Stimulated activated CD8-positive, alpha-beta memory T cell treated with anti-CD3 and anti-CD28 coated beads, Interleukin-15, amount 100 ng/mL, for 1 hour (primary cell): ENCODE measurements around the gene SSBP2.

Experiments
- DNase-seq: peaks from one replicate; pipeline ENCODE4 v3.0.0-alpha.2; 2020; ENCODE audit warnings: low read depth

Gene SSBP2

DNA sequence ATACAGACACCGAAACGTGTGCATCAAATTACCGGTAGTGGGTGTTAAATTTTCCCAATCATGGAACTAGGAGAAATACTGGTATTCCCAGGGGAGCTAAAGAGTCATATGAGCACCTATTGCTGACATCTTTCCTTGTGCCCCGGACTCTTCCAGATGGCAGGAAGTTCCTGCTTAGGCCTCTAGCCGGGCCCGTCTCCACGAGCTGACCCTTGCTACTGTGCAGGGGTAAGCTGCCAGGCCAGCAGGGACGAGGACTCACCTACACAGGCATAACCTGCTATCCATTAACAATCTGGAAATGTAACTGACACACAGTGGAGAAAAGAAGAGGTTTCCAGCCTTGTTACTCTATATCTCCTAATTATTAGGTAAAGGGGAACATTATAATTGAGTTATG, 16.2 kb upstream of the SSBP2 start:
- DNase-seq, result no peak

DNA sequence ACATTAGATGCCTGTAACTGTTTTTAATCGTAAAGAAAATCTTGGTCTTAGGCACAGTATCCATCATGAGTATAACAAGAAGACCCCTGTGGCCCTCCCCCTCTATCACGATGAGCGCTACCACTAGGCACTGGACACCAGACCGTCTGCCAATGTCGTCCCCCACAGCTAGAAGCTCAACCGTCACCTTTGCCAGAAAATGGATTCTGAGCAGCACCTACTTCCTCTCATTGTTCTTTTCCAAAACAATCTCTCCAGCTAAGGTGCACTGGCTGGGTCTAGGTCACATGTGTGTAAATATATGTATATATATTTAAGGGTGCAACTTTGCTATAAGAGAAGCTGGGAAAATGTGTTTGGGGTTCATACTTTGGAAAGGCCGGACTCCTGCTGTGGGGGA, 15.7 kb upstream of the SSBP2 start:
- no peak for DNase-seq

DNA sequence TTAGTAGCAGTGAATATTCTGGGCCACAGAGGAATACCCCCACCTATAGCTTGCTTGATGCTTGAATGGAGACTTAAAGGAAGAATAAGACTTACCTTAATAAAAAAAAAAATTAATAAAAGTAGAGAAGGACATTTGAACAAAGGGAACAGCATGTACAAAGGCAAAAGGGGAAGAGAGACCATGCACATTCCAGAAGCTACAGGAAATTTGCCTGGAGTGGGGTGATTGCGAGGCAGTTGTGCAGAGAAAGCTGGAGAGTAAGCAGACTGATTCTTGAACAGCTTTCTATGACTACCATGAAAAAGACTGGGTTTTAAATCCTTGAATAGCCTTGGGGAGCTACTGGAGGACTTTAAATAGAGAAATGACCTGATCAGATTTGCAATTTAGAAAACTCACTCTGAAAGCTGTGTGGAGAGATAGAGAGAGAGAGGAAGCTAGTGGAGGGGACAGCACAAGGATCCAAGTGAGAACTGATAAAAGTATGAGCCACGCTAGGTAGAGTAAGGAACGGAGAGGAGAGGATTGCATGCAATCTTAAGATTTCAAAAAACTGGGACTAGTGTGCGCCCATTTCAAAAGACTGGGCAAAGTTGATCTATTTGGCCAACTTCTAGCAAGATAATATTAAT, 12.5 kb upstream of the SSBP2 start:
- DNase-seq, result no peak

DNA sequence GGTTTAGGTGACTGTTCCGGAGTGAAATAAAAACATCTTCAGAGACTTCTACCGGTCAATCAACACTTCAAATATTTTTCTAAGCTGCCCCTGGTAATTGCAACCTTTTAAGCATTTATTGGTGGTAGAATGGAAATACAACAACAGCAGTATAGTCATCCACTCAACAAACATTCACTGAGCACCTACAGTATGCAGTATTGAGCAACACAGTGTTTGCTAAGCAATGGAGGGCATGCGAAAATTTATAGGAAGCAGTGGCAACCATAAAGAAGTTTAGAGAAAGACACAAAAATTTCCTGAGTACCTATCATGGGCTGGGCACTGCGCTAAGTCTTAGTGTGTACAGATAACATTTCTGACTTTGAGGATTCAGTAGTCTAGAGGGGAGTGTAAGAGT, 12.0 kb upstream of the SSBP2 start:
- DNase-seq, result no peak

DNA sequence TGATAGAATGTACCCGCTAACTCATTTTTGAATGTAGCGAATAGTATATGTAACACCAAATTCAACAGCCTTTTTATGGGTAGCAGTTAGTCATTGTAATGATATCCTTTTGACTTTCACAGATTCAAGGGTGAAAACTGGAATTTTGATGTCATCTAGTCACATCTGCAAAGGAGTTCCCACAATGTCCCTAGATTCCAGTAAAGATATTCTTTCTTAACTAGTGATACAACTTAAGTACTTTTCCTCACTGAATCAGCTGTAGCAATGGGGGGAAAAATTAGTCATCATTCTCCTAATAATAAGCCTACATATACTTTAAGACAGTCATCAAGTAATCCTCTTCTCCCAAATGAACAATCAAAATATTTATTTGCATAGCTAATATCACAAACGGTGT, 11.5 kb upstream of the SSBP2 start:
- DNase-seq, result no peak

DNA sequence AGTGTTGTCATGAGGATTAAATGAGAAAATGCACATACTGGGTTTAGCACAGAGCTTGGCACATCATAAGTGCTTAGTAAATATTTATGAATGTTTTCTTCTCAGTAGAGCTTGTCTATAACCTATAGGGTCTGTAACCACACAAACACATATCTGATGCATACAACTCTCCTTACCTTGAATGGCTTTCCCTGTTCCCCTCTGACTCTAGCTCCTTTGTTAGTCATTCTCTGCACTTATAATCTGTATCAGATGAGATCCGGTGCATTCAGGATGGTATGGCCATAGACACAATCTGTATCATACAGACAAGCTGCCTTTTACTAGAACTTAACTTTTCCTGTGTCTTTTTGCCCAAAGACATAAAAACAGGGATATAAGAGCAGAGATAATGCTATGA, 11.1 kb upstream of the SSBP2 start:
- no peak for DNase-seq

DNA sequence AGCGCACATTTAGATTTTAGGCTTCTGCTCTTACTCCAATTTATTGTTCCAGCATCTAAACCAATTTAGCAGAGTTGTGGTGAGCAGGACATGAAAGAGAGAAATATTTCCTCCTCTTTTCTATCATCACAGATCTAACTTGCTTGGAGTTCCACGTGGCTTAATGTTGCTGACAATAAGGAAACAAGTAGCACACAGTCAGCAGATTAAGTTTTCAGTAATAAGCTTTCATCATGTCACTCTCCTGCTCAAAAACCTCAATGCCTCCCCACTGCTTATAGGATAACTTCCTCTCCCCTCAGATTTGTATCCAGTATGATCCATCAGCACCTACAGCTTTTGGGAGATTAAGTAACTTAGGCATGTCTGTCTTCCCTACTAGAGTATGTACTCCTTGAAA, 10.4 kb upstream of the SSBP2 start:
- no peak for DNase-seq

DNA sequence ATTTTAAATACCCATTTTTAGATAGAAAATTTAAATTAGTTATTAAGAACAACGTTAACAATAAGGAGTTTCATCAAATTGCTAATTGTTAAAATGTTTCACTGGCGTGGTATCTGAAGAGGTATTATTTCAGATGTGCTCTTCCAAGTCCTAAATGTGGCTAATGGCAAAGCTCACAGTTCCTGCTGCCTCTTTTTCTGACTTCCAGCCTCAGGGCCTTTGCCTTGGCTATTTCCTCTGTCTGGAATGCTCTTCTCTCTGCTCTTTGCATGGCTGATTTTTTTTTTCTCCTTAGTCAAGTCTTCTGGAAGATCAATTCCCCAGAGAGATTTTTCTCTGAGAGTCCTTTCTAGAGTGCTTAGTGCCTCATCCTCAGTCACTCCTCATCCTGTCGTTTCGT, 9.6 kb upstream of the SSBP2 start:
- no peak for DNase-seq

DNA sequence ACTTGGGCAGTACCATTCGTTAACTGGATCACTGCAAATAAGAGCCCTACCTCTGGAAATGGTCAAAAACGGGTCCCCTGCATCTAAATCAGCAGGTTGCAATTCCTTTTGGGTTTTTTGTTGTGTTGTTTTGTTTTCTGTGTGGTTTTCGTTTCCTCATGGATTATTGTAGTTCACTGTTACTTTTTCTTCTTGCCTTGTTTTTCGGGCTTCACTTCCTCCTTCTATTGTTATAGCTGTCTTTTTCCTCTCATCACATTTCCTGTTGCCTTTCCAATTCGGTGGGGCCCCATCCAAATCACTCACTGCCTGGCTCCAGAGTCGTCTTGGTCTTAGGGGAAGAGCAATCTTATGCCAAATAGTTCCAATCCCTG, 8.7 kb upstream of the SSBP2 start:
- no peak for DNase-seq

DNA sequence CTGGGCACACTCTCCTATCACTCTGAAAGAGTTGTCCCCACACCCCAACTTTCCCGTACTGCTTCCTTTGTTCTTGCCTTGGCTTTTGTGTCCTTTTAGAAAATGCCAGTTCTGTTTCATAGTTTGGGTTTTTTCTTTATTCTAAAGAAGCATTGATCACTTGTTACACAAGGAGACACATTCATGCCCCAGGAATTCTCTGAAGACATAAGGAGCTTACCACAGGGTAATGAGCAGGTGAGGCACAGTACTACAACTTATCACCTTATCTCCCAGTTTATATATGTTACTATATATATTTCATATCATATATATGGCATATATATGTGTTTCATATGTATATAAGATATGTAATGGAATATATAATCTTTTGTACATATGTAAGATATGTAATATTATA, 6.5 kb upstream of the SSBP2 start:
- no peak for DNase-seq

DNA sequence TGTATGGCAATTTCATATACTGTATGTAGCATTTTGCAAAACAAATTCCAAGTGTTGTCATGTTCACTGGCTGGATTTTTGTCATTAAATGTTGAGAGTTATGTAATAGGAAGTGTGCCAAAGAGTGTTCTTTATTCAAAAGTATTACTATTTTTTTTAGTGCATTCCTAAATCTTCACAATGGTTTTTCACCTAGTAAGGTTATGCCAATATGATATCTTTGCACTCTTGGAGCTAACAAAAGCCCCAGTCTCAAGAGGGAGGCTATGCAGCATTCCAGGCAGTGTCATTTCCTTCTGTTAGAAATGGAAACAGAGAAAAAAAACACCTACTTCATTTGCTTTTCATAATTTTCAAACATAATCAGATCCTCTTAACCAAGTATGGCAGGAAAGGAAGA, 5.1 kb upstream of the SSBP2 start:
- no peak for DNase-seq

DNA sequence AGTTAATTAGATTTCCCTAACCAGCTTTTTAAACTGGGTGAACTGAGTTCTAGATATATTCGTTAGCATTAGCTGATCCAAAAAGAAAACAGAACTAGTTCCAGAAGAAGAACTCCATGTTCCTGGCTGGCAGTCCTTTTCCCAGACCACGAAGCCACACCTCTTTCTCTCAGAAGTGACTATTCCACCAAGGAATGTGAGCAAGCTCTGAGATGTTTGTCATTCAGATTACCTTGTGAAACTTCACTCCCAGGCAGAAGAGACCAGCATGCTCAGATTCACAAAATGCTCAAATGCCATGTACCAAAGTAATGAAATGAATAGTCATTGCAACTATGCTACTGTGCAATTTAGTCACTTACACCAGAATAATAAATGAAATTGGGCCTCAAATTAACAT, 4.4 kb upstream of the SSBP2 start:
- no peak for DNase-seq

DNA sequence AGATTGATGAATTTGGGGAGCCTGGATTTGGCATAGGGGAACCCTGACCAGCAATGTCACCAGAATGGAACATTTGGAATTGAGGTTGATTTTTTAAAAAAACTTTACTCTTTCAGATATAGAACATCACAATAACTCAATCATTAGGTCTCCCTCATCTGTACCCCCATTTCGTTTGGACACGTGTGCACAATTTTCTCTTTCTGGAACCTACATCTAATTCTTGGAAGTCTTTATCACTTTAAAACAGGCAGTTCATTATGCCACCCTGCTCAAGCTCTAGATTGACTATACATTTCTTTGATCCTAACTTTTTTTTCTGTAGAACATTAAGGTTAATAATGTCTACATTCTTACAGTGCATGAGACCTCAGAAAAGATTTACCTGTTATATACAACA, 3.7 kb upstream of the SSBP2 start:
- DNase-seq, result no peak

DNA sequence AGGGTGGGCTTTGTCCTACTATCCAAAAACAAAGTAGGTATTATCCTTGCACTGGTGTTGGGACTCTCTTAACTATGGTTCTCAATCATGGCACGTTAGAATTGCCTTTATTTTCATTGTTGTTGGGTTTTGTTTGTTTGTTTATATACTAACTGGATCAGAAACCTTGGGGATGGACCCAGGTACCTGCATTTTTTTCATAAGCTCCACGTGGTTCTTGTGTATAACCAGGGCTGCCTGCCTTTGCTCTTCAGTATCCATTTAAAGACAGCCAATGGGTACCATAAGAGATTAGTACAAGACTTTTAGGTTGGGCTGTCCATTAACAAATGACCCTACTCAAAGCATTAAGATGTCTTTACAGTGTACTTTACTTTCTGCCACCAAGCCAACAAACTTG, 2.5 kb upstream of the SSBP2 start:
- no peak for DNase-seq

DNA sequence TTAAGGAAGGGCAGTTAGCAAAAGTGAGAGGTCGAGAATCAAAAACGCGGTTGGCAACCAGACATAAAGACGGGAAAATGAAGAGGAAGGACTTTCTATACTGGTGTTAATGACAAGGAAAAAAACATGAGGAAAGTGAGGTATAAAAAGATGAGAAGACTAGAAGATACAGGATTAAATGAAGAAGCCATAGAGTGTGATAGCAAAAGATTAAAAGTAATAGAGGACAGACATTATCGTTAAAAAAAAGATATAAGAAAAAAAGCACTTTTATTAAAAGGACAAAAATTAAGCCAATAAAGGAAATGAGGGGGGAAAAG, 1.7 kb upstream of the SSBP2 start:
- no peak for DNase-seq

DNA sequence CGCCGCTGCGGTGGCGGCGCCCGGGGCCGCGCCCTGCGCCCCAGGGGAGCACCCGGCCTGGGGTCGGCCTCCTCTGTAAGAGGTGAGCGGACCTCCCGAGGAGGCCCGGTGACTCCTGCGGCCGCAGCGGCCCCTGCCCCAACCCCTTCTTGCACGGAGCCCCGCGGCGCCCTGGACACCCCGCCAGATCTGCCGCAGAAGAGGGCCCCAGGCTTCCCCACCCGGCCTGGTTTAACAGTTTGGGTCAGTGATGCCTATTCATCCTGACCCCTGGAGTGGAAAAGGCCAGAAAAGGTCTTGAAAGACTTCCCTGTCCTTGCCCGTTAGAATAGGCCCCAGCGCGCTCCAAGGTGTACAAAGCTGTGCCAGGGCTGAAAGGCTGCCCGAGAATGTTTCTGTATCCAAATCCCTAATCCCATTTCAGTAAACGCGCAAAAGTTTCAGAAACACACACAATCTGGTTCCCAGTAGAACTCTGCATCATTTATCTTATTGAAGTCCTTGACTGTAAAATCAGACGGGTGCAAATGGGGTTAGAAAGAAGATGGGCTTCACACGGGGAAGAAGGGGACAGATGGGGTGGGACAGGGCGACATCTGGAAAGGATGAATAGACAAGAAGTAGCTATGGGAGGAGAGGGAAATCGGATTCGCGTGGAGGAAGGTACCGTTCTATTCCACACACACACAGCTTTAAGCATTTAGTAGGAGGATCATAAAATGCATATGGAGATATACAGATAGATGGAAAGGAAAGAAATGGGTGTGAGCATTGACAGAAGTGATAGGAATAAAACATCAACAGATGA, 1.1 kb upstream of the SSBP2 start:
- no peak for DNase-seq

DNA sequence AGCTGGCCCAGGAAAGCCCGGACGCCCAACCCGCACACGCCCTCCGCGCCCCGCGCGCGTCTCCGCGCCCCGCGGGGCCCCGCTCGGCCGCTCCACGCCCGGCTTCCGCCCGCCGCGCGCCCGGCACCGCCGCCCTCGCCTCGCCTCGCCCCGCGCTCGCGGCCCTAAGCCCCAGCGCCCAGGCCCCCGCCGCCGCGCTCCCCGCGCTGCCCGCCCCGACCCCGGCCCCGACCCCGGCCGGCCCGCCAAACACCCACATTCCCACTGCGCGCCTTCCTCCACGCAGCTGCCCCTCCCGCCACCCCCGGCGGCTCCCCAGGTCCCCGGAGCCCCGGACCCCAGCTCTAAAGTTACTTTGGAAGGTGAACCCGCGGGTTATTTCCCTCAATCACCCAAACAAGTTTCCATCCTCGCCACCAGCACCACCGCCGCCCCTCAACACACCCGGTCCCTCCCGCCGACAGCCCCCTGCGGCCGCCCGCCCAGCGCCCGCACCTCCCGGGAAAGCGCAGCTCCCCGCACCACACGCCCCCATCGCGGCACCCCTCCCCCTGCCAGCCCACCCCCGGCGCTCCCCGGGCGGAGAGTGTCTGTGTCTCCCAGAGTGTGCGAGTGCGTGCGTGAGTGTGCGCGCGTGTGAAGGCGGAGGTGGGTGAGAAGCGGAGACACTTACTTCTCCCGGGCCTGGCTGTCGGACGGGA, 439 bp downstream of the SSBP2 start:
- DNase-seq, result no peak

DNA sequence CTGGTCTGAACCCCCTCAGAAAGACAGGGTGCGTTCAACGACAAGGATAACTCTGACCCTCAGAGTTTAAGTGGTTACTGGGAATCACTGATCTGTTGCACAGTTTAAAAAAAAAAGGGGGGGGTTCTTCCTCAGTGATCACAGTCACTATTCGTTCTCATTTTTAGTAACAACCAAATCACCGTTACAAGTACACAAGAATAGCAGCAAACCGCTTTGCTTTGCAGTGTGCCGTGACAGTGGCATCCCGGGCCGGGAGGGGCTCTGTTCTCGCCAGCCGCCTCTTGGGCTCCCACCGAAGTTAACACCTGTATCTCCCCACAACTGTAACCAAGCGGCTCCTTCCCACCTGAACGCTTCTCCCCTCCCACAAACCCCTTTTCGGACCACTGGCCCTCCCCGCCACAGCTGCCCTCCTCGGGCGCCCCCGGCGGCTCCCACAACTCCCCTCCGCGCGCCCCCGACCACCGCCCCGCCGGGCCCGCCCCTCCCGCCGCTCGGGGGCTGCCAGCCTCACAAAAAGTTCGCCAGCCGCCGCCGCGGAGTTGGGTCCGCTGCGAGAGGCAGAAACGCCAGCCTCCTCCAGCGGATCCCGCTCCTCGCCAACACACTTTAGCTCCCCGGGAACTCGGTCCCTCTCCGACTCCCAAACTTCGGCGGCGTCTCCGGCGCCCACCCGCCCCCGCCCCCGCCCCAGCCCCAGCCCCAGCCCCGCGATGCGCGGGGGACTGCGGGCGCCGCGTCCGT, 1.2 kb downstream of the SSBP2 start:
- DNase-seq, result peak; percentile 15

DNA sequence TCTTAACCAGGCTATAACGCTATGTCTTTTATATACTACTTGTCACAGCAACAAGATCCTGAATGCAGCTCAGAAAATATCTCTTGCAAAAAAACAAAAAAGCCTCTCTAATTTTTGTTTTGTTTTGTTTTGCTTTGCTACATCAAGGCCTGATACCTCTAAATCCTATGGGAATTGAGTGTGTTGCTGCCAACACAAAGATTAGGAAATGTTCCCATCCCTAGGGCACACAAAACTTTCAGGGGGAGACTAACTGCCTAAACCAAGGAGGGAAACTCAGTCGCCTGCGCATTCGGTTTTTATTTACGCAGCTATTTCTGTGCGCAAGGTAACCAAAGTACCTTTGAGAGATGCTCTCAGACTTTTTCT, 1.7 kb downstream of the SSBP2 start:
- DNase-seq, result no peak

DNA sequence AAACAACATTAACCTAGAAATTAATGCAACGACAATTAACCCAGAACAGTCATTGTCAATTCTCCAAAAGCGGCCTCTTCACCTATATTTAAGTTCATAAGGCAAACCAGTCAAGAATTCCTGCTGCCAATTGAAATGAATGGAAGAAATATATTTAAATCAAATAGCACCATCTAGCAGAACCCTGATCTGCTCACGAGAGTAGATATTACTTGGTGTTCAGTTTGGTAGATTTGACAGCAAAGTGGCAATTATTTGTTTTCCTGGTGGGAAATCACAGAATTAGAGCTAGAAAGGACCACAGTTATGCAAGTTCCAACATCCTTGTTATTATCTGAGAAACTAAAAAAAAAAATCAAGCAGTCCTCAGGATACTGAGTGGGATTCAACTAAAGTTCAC, 2.3 kb downstream of the SSBP2 start:
- DNase-seq, result no peak

DNA sequence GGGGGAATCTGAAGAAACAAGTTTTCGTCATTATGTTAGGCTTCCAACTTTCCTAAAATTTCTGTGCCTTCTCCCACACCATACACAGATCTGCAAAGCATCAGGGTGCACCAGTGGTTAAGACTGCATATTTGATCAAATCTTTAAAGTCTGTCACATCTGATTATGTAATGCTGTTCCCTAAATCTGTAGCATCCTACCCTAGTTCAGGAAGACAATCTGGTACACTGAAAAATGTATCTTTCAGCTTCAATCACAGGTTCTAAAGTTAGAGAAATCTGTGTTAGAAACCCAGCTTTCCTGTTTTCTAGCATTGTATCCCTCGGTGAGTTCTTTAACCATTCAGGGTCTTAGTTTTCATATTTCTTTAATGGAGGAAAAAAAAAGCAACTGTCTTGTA, 3.9 kb downstream of the SSBP2 start:
- DNase-seq, result no peak

DNA sequence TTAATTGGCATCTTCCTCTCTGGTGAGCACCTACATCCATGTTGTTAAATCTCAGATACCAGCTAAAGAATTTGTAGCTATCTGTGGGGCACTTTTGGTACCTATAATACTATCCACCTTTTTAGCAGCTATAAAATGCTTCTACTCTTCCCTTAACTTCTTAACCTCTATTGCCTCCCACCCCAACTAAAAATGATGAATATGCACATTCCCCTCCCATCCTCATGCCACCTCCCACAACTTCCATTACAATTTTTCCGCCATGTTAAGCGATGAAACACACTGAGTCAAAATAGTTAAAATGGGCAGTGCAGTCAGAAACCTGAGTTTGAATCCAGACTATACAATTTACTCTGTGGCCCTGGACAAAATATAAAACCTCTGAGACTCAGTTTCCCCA, 10.1 kb downstream of the SSBP2 start:
- no peak for DNase-seq

DNA sequence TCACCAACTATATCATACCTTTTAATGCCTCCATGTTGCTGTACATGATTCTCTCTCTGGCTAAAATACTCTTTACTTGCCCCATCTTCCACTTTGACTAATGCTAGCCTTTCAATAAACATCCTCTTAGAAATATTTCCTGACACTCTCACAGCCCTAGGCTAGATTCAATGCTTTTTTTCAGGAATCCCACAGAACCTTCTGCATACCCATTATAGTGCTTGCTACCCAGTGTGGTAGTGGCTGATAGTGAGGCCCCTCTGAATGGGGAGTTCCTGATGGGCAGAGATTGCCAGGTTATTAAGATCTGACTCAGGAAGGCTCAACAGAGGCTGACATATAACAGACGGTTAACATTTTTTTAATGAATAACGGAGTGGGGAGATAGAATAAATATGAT, 11.6 kb downstream of the SSBP2 start:
- DNase-seq, result no peak
